WTC11 (cell line): ENCODE data around the gene DNAH1. TPM values are rescaled to one million over a fixed set of nuclear protein-coding genes. Genes with fewer than 3 reads are reported as not detected.

Source experiments
- ATAC-seq: fragments of 200-7000 bp; cut with Tn5 transposase; 2 replicates; pipeline ENCODE4 v1.10.0; 2021; ENCODE audit warnings: mild to moderate bottlenecking, moderate library complexity
- CTCF ChIA-PET: fragments of 300-600 bp; sonication (Branson Sonifier 250); formaldehyde crosslinking; loops from one replicate; lab custom pipeline; 2021; ENCODE audit warnings: antibody characterized with exemption; lab: Charles Lee
- POLR2A ChIA-PET: fragments of 350-600 bp; sonication (Branson Sonifier 250); formaldehyde crosslinking; loops from one replicate; lab custom pipeline; 2021; ENCODE audit warnings: antibody characterized with exemption; lab: Charles Lee
- DNase-seq: peaks from one replicate; pipeline ENCODE4 v3.0.0; 2021; ENCODE audit warnings: low spot score
- H3K27ac Mint-ChIP-seq: 2 replicates; pipeline ENCODE4 v1.8.0; 2021; ENCODE audit warnings: mixed read lengths
- H3K27me3 Mint-ChIP-seq: 2 replicates; pipeline ENCODE4 v1.8.0; 2021; ENCODE audit warnings: low read depth, mild to moderate bottlenecking, moderate library complexity, mixed read lengths
- H3K36me3 Mint-ChIP-seq: 2 replicates; pipeline ENCODE4 v1.8.0; 2021; ENCODE audit warnings: mixed read lengths
- H3K4me1 Mint-ChIP-seq: 2 replicates; pipeline ENCODE4 v1.8.0; 2022; ENCODE audit warnings: mixed read lengths
- H3K4me3 Mint-ChIP-seq: 2 replicates; pipeline ENCODE4 v1.8.0; 2021; ENCODE audit warnings: mild to moderate bottlenecking, moderate library complexity, mixed read lengths
- H3K9me3 Mint-ChIP-seq: 2 replicates; pipeline ENCODE4 v1.8.0; 2021; ENCODE audit warnings: mixed read lengths
- ELF4 ChIP-seq: sonication (generic); formaldehyde crosslinking; IDR thresholded peaks from 2 replicates; pipeline ENCODE4 v1.8.1; 2022; ENCODE audit warnings: low read depth, mild to moderate bottlenecking, moderate library complexity, missing genetic modification reagents
- ETV6 ChIP-seq: sonication (generic); formaldehyde crosslinking; IDR thresholded peaks from 2 replicates; pipeline ENCODE4 v1.8.1; 2022; ENCODE audit warnings: mild to moderate bottlenecking, missing genetic modification reagents
- FOXP1 ChIP-seq: sonication (generic); formaldehyde crosslinking; IDR thresholded peaks from 2 replicates; pipeline ENCODE4 v1.8.0; 2022; ENCODE audit warnings: missing genetic modification reagents, mild to moderate bottlenecking, moderate library complexity, borderline replicate concordance
- KAT7 ChIP-seq: sonication (generic); formaldehyde crosslinking; IDR thresholded peaks from 2 replicates; pipeline ENCODE4 v1.8.1; 2023; ENCODE audit warnings: missing genetic modification reagents, mild to moderate bottlenecking, borderline replicate concordance
- MAX ChIP-seq: sonication (generic); formaldehyde crosslinking; IDR thresholded peaks from 2 replicates; pipeline ENCODE4 v1.8.0; 2022; ENCODE audit warnings: mild to moderate bottlenecking, missing genetic modification reagents
- MLX ChIP-seq: sonication (generic); formaldehyde crosslinking; IDR thresholded peaks from 2 replicates; pipeline ENCODE4 v1.8.1; 2023; ENCODE audit warnings: mild to moderate bottlenecking, missing genetic modification reagents, moderate library complexity
- NR3C1 ChIP-seq: sonication (generic); formaldehyde crosslinking; conservative IDR thresholded peaks from 2 replicates; pipeline ENCODE4 v1.8.1; 2023; ENCODE audit warnings: low read depth, mild to moderate bottlenecking, missing genetic modification reagents
- ZBTB43 ChIP-seq: sonication (generic); formaldehyde crosslinking; IDR thresholded peaks from 2 replicates; pipeline ENCODE4 v1.8.1; 2023; ENCODE audit warnings: mild to moderate bottlenecking, missing genetic modification reagents
- ZNF281 ChIP-seq: sonication (generic); formaldehyde crosslinking; IDR thresholded peaks from 2 replicates; pipeline ENCODE4 v1.8.0; 2023; ENCODE audit warnings: mild to moderate bottlenecking, missing genetic modification reagents
- ZNF317 ChIP-seq: sonication (generic); formaldehyde crosslinking; IDR thresholded peaks from 2 replicates; pipeline ENCODE4 v1.8.1; 2023; ENCODE audit warnings: low read depth, mild to moderate bottlenecking, moderate library complexity, missing genetic modification reagents, borderline replicate concordance
- total RNA-seq: library from RNA; stranded (reverse); gene quantifications from 3 replicates; pipeline ENCODE4 v1.2.3, GENCODE V29; 2021
- TF ChIP-seq, protein P1 (sequence below): sonication (generic); formaldehyde crosslinking; IDR thresholded peaks from 2 replicates; pipeline ENCODE4 v1.8.0; 2022; ENCODE audit warnings: missing genetic modification reagents
- TF ChIP-seq, protein P2 (sequence below): sonication (generic); formaldehyde crosslinking; IDR thresholded peaks from 2 replicates; pipeline ENCODE4 v1.8.0; 2022; ENCODE audit warnings: mild to moderate bottlenecking, missing genetic modification reagents
- TF ChIP-seq, protein P3 (sequence below): sonication (generic); formaldehyde crosslinking; IDR thresholded peaks from 2 replicates; pipeline ENCODE4 v1.8.1; 2023; ENCODE audit warnings: mild to moderate bottlenecking, missing genetic modification reagents, moderate library complexity

Gene DNAH1
- total RNA-seq, 1 experiment from 2014 or later: 1.5 TPM

DNA sequence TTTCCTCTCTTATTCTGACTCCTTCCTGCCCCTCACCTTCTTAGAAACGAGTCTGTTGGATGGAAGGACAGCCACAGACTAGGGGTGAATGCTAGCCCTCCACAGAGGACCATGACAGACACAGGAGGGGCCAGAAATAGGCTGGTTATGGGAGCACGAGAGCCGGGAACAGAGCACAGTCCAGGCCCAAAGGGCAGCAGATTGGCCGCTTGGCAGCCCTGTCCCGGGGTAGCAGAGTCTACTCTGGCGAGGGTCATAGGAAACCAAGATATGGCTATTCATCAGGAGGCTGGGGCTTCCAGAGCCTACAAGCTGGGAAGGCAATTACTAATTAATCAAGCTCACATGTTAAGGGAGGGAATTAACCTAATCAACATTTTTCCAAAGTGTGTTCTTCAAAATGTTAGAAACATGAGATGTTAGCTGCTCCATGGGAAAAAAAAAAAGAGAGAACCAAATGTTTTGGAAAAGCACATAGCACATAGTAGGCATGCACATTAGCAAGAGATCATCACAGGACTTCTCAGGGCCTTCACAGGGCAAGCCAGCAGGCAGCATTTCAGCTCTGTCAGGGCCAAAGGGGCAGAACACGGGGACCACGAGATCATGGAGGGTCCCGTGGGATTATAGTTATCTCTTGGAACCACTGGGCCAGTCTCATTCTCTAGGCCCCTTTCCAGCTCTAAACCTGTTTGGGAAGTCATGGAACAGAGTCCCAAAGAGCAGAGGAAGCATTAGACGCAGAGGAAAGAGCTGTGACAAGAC is 115.5 kb downstream of the DNAH1 start:
- Mint-ChIP-seq H3K9me3 (no peaks in the 10 kb centered on the region), H3K27me3 (no peaks in the 10 kb centered on the region), H3K4me1 (peaks cover 8% of the 10 kb centered on the region; the same call in 1 of the 2 replicates), H3K36me3 (no peaks in the 10 kb centered on the region), H3K4me3 (no peak overlapping the region), H3K27ac (no peak overlapping the region)
- ATAC-seq (no peak), DNase-seq (no peak)
- CTCF ChIA-PET: interaction anchor here (0.7 to 4.9 kb wide), 5 partner anchors 14 to 249 kb away, joined by 3 to 43 read pairs (median 8); partner anchors contain the start of gene SEMA3G
- POLR2A ChIA-PET: interaction anchor here (0.9 kb wide), 1 partner anchor 23 kb away, joined by 4 read pairs; the partner anchor contains the start of gene TNNC1
- TF ChIP-seq KAT7 (CRISPR knock-in tag): no peak
- TF ChIP-seq, protein P1, sequence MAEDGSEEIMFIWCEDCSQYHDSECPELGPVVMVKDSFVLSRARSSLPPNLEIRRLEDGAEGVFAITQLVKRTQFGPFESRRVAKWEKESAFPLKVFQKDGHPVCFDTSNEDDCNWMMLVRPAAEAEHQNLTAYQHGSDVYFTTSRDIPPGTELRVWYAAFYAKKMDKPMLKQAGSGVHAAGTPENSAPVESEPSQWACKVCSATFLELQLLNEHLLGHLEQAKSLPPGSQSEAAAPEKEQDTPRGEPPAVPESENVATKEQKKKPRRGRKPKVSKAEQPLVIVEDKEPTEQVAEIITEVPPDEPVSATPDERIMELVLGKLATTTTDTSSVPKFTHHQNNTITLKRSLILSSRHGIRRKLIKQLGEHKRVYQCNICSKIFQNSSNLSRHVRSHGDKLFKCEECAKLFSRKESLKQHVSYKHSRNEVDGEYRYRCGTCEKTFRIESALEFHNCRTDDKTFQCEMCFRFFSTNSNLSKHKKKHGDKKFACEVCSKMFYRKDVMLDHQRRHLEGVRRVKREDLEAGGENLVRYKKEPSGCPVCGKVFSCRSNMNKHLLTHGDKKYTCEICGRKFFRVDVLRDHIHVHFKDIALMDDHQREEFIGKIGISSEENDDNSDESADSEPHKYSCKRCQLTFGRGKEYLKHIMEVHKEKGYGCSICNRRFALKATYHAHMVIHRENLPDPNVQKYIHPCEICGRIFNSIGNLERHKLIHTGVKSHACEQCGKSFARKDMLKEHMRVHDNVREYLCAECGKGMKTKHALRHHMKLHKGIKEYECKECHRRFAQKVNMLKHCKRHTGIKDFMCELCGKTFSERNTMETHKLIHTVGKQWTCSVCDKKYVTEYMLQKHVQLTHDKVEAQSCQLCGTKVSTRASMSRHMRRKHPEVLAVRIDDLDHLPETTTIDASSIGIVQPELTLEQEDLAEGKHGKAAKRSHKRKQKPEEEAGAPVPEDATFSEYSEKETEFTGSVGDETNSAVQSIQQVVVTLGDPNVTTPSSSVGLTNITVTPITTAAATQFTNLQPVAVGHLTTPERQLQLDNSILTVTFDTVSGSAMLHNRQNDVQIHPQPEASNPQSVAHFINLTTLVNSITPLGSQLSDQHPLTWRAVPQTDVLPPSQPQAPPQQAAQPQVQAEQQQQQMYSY: no peak
- TF ChIP-seq, protein P2, sequence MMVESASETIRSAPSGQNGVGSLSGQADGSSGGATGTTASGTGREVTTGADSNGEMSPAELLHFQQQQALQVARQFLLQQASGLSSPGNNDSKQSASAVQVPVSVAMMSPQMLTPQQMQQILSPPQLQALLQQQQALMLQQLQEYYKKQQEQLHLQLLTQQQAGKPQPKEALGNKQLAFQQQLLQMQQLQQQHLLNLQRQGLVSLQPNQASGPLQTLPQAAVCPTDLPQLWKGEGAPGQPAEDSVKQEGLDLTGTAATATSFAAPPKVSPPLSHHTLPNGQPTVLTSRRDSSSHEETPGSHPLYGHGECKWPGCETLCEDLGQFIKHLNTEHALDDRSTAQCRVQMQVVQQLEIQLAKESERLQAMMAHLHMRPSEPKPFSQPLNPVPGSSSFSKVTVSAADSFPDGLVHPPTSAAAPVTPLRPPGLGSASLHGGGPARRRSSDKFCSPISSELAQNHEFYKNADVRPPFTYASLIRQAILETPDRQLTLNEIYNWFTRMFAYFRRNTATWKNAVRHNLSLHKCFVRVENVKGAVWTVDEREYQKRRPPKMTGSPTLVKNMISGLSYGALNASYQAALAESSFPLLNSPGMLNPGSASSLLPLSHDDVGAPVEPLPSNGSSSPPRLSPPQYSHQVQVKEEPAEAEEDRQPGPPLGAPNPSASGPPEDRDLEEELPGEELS (CRISPR knock-in tag): no peak
- no peak for TF ChIP-seq MLX (CRISPR knock-in tag)
- TF ChIP-seq ELF4 (CRISPR knock-in tag): no peak
- TF ChIP-seq ZNF281 (CRISPR knock-in tag): no peak
- no peak for TF ChIP-seq NR3C1 (CRISPR knock-in tag)
- TF ChIP-seq ZNF317 (CRISPR knock-in tag): no peak
- TF ChIP-seq FOXP1 (CRISPR knock-in tag): no peak
- no peak for TF ChIP-seq ETV6
- TF ChIP-seq, protein P3, sequence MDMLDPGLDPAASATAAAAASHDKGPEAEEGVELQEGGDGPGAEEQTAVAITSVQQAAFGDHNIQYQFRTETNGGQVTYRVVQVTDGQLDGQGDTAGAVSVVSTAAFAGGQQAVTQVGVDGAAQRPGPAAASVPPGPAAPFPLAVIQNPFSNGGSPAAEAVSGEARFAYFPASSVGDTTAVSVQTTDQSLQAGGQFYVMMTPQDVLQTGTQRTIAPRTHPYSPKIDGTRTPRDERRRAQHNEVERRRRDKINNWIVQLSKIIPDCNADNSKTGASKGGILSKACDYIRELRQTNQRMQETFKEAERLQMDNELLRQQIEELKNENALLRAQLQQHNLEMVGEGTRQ (CRISPR knock-in tag): no peak
- TF ChIP-seq ZBTB43: no peak
- TF ChIP-seq MAX (CRISPR knock-in tag): no peak
